ENCODE data around the gene MDFIC.

Gene MDFIC

DNA sequence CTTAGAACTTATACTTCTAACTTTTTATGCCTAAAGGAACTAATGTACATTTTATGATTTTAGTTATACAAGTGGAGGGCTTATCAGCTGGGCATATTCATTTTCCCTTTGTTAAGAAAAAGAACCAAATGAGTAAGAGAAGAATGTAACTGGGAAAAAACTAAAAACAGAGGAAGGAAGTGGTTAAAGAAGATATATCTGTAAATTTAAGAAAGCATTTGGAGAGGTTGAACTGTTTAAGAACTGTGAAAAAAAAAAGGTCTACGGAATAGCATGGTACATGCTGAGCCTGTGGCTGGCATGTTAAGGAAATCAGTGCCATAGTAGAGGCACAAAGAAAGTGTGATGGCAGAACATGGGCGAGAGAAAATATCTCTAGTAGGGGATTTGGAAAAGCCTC is 6.2 kb downstream of the MDFIC start:
- peak in 1 of 5 experiments; percentile 52 for DNase-seq

GRCh38 chr7:114929570-114929969 is 7.7 kb downstream of the MDFIC start:
- DNase-seq = no peak

DNA sequence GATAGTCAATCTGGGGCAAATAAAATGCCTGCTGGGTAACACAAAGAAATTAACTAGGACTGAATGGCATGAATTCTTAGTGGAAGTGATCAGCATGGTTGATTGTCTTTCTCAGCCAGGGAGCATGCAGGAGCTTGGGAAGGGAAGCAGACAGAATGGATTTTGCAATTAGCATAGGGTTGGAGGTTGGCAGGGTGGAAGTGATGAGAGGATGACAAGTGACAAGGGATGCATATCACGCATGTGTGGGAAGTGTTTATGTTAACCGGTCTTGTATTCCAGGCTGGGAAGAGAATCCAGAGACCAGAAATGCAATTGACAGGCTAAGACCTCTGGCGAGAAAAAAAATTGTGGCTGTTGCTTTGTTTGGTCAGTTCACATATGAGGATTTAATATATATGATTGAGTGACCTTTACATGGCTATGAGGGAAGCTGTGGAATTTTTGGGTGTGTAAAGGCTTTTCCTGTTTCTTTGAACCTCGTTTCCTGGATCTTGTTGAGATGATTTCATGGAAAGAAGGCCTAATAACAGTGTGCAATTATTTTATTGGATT is 8.3 kb downstream of the MDFIC start:
- DNase-seq = no peak

- peak in 1 of 5 experiments; percentile 64 for DNase-seq
These were observed 9.1 kb downstream of the MDFIC start for GRCh38 chr7:114930829-114931655.

GRCh38 chr7:114931656-114932011 is 9.7 kb downstream of the MDFIC start:
- peak in 4 of 5 experiments; percentile 5 to 74 (median 32) for DNase-seq

- no peak for DNase-seq
These were observed 11.1 kb downstream of the MDFIC start for GRCh38 chr7:114932991-114933390.

- DNase-seq = no peak
These were observed 11.8 kb downstream of the MDFIC start for GRCh38 chr7:114933658-114934057.

DNA sequence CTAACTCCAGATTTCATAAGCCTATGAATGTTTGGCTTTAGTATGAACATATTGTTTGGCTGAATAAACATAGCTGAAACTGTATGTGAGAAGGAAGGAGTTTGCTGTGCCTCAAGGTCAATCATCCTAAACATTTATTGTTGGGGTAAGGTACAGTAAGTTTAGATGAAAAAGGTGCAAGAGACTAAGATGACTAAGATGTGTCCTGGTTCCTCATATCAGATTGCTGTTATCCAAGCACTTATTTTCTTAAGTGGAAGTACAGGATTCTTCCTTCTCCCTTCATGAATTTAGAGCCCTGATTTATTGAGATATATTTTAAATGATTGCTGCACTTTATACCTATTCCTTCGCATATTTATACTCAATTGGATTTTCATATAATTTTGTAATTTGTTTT is 12.2 kb downstream of the MDFIC start:
- DNase-seq = no peak

DNA sequence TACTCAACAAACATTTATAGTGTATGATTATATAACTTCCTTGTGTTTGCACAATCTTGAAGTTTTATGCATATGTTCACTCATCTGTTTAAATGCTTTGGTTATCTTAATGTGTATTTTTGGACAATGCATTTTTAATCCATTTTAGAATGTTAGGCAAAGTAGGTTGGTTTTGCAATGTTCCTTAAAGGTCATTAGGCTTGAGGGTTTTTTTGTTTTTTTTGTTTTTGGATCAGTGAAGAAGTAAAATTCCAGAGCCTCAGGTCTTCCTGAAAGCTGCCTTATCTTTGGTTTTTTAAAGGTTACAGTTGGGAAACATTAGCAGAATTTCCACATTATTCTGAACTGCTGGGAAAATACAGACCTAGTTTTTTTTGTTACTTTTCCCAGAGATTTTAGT is 12.8 kb downstream of the MDFIC start:
- DNase-seq = no peak

GRCh38 chr7:114936471-114936870 is 14.6 kb downstream of the MDFIC start:
- DNase-seq = no peak

DNA sequence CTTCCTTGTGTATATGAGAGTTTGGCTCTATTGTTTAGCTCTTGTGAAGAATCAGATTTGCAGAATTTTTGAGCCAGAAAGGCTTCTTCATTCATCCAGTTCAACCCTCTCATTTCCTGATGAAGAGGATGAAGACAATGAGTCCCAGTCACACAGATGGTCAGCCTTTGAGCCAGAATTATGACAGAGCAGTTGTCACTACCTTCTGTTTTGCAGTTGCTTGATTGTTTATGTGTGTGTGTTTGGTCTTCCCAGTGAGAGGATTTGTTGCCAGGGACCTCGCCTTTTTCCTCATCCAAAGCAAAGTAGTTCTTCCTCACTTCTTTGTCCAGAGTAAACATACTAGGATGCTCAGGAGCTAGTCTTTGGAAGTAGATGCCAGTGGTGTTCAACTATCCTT is 15.6 kb downstream of the MDFIC start:
- no peak for DNase-seq

DNA sequence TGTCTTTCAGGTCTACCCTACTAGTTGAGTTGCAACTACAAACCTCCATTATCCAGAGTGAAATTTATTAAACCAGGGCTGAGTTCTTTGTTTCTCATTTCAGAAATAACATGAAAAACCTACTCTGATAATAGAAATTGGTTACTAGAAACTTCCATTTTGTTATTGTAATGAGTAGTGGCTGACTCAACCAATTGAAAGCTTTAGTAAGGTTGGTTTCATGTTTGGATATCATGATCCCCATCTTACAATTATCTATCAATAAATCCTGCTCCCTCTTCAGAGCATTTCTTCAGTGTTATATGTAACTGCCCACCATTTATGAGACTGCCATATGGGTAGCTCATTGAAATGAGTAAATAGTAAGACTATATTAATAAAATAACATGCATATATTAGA is 16.9 kb downstream of the MDFIC start:
- DNase-seq = no peak

- peak in 2 of 5 experiments; percentile 22 to 48 for DNase-seq
These were observed 17.7 kb downstream of the MDFIC start for GRCh38 chr7:114939484-114940097.

DNA sequence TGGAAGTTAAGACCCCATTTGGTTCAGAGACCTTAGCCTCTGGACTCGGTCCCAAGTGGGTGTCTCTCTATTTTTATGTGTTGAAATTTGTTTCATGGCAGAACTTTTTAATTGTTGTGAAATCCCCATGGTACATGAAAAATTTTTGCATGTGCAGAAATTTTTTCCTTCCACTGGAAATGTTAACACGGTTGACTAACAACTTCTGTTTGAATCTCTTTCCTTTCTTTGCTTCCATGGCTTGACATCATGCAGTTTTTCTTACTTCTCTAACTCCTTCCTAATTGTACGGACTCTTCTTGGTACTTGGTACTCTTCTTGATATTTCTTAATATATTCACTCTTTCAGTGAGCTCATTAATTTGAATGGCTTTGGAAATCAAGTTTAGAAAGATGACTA is 18.3 kb downstream of the MDFIC start:
- no peak for DNase-seq

DNA sequence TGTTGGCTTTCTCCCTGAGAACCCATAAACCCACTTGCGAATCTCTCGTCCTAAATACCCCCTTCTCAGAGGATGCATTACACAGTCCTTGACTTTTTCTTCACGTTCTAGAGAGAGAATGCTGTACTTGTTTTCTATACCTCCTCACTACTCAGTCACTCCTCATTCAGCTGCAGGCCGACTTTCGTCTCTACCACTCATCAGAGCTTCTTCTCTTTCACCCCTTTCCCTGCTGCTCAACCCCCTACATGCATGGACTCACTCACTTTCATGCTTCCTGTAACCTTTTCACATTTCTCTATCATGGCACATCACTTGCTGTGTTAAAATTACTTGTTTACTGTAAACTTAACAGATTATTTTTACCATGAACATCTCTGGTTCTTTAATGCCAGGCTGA is 19.8 kb downstream of the MDFIC start:
- DNase-seq = no peak

GRCh38 chr7:114942446-114943175 is 20.7 kb downstream of the MDFIC start:
- DNase-seq = peak in 1 of 5 experiments; percentile 62

GRCh38 chr7:114943530-114943929 is 21.6 kb downstream of the MDFIC start:
- DNase-seq = no peak

DNA sequence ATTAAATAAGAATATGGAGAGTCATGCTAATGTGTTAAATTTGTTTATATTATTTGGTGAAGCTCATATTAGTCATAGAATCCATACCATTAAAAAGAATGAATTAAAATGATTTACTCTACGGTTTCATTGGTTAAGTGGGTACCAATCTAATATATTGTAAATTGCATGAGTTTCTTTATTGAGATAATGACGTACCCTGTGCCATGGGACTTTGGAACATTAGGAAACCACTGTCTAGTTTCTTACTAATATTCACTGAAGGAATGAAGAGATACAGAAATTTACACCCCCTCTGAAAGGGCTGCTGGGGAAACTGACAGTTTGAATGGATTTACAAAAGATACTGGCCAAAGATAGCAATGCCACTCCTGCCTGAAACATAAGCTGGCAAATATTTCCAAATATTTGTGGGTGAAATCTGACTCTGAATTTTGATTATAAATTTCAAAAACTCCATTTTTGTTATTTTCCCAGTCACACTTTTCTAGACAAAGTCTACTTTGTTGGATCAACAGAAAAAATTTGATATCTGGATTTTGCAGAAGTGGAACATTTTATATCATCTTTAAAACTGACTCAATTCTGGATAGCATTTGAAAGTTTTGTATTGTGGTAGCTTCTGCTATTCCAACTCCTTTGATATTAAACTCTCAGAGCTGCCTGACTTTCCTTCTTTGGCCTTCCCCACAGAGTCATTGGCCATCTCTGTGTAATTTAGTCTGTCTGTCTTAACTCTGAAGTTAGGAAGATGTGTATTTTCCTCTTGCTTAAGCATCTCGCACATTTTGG is 22.3 kb downstream of the MDFIC start:
- no peak for DNase-seq

DNA sequence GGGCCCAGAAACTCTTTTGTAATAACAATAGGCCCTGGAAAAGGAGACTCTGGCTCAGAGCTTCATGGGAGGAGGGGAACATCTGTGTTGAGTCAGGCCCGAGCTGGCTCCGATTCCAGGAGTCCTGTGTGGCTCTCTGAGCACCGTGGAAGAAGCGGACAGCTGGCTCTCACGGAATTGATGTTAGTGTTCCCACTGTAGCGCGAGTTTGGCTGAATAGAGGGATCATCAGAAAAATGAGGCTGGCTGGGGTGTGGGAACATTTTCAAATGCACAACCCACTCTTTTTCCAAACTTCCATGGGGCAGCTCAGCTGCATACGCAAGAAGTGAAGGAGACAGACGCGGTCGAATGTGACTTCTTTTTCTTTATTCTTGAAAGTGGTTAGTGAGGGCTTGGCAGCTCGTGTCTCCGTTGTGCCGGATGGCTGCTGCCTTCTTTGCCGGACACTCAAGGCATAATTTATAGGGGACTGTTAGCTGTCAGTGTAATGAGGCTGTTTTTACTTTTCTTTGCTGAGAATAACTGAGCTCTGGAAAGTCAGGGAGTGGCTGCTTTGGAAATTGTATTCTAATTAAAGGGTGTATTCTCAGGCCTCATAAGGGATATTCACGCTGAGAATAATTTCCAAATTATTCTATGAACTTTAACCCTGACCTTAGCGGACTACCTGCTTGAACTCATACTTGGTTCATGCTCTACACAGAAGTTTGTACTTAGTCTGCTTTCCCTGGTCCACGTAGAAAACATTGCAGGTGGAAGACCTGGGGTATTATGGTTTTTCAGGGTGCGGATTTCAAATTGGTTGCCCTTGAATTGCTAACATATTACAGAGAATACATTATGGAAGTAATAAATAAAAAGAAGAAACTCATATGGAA is 23.1 kb downstream of the MDFIC start:
- no peak for DNase-seq

DNA sequence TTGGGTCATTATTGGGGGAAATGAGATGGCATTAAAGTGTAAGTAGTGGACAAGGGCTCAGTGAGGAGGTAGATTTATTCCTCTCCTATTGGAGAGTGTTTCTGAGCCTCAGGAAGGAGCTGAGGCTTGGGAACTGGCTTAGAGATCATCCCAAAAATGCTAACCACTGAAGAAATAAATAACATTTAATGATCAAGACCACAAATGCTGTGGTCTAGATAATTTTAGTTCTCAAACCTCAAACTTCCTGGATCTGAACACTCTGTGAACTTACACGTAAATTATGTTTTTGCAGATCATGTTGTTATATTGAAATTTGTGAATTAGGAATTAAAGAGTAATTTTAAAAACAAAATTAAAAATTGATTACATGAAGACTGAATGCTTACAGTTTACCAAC is 27.3 kb downstream of the MDFIC start:
- DNase-seq = peak in 1 of 5 experiments; percentile 42

GRCh38 chr7:114952296-114952695 is 30.4 kb downstream of the MDFIC start:
- DNase-seq = no peak

- DNase-seq = no peak
These were observed 31.8 kb downstream of the MDFIC start for GRCh38 chr7:114953724-114954123.

Data from T-helper 2 cell (primary cell).